HG03571 (cell line): ENCODE results near the gene DACT1.

Experiments
- ATAC-seq: cut with Tn5 transposase; IDR thresholded peaks from one replicate; pipeline ENCODE4 v1.9.1; 2021; ENCODE audit not compliant: unreplicated experiment

Gene DACT1

GRCh38 chr14:58665773-58666500 lies 28.2 kb downstream of the DACT1 start:
- no peak for ATAC-seq

GRCh38 chr14:58666737-58667136 lies 29.0 kb downstream of the DACT1 start:
- ATAC-seq: no peak

- no peak for ATAC-seq
These were observed 30.1 kb downstream of the DACT1 start for GRCh38 chr14:58667900-58668299.

- ATAC-seq: no peak
These were observed 31.2 kb downstream of the DACT1 start for GRCh38 chr14:58668848-58669480.

- ATAC-seq: no peak
These were observed 31.9 kb downstream of the DACT1 start for GRCh38 chr14:58669556-58670200.

- ATAC-seq: no peak
These were observed 33.3 kb downstream of the DACT1 start for GRCh38 chr14:58671024-58671423.

GRCh38 chr14:58671436-58671835 lies 33.7 kb downstream of the DACT1 start:
- ATAC-seq: no peak

- ATAC-seq: no peak
These were observed 36.0 kb downstream of the DACT1 start for GRCh38 chr14:58673722-58674121.

- no peak for ATAC-seq
These were observed 39.2 kb downstream of the DACT1 start for GRCh38 chr14:58677001-58677400.

GRCh38 chr14:58677517-58677916 lies 39.8 kb downstream of the DACT1 start:
- no peak for ATAC-seq

GRCh38 chr14:58677996-58678395 lies 40.2 kb downstream of the DACT1 start:
- no peak for ATAC-seq

GRCh38 chr14:58680698-58681097 lies 42.9 kb downstream of the DACT1 start:
- ATAC-seq: no peak

- no peak for ATAC-seq
These were observed 49.6 kb downstream of the DACT1 start for GRCh38 chr14:58687232-58687795.

GRCh38 chr14:58690801-58691516 lies 53.2 kb downstream of the DACT1 start:
- no peak for ATAC-seq

GRCh38 chr14:58693048-58693447 lies 55.3 kb downstream of the DACT1 start:
- ATAC-seq: no peak

- no peak for ATAC-seq
These were observed 57.8 kb downstream of the DACT1 start for GRCh38 chr14:58695514-58695913.

GRCh38 chr14:58697266-58697929 lies 59.6 kb downstream of the DACT1 start:
- ATAC-seq: no peak
